Measurements from ENCODE around the gene PROZ.

GRCh38 chr13:113187883-113188665 is 29.6 kb downstream of the PROZ start:
- TF ChIP-seq REST (IDR thresholded peaks at IDR 0.05) (no peak), SMC3 (IDR thresholded peaks at IDR 0.05) (no peak), CTCF (IDR thresholded peaks at IDR 0.05) (no peak), HDAC2 (IDR thresholded peaks at IDR 0.05) (no peak), ZSCAN20 (CRISPR knock-in tag; IDR thresholded peaks at IDR 0.05) (no peak), POLR2A (IDR thresholded peaks at IDR 0.05; ENCODE audit: low read length) (no peak), MAX (IDR thresholded peaks at IDR 0.05) (no peak), CHD4 (IDR thresholded peaks at IDR 0.05; ENCODE audit: borderline replicate concordance) (no peak), EP300 (IDR thresholded peaks at IDR 0.05) (no peak), RFX5 (IDR thresholded peaks at IDR 0.05) (no peak)
